ENCODE data around the gene SLC17A7.
"Not testable (repeated sequence)": the region's sequence is repeated elsewhere in the genome, so short reads cannot be mapped to it uniquely, and the experiment has no call there.

The SLC17A7 gene

GRCh38 chr19:49441210-49441959 is at the start of gene SLC17A7:
Gene SLC17A7, minus strand, starts transcription at chr19:49441527. Its CDS starts 148 bp downstream, at chr19:49441379.
- DNase-seq = no peak

- DNase-seq = no peak
These were observed 49.1 kb upstream of the SLC17A7 start for GRCh38 chr19:49490287-49491029.

- no peak for DNase-seq
These were observed 48.4 kb upstream of the SLC17A7 start for GRCh38 chr19:49489601-49490167.

- DNase-seq = no peak
These were observed 47.7 kb upstream of the SLC17A7 start for GRCh38 chr19:49488863-49489537.

- no peak for DNase-seq
These were observed 46.9 kb upstream of the SLC17A7 start for GRCh38 chr19:49488046-49488862.

- DNase-seq = peak; percentile 98
These were observed 46.1 kb upstream of the SLC17A7 start, which contains the start of gene RPL13A for GRCh38 chr19:49487277-49488045. Gene RPL13A, plus strand, starts transcription at chr19:49487608. Its CDS starts 22 bp downstream, at chr19:49487630.

- DNase-seq = no peak
These were observed 45.5 kb upstream of the SLC17A7 start for GRCh38 chr19:49486710-49487276.

- no peak for DNase-seq
These were observed 44.9 kb upstream of the SLC17A7 start for GRCh38 chr19:49486232-49486631.

GRCh38 chr19:49481020-49481683 is 39.8 kb upstream of the SLC17A7 start:
- DNase-seq = no peak

GRCh38 chr19:49479975-49480628 is 38.8 kb upstream of the SLC17A7 start:
- DNase-seq = no peak

GRCh38 chr19:49475995-49476880 is 34.9 kb upstream of the SLC17A7 start:
- no peak for DNase-seq

GRCh38 chr19:49475191-49475917 is 34.0 kb upstream of the SLC17A7 start:
- no peak for DNase-seq

GRCh38 chr19:49474542-49474924 is 33.2 kb upstream of the SLC17A7 start:
- DNase-seq = no peak

GRCh38 chr19:49473868-49474541 is 32.7 kb upstream of the SLC17A7 start, which contains the start of gene FLT3LG:
Gene FLT3LG, plus strand, starts transcription at chr19:49474215. Its CDS starts 425 bp downstream, at chr19:49474640.
- peak; percentile 62 for DNase-seq

GRCh38 chr19:49473501-49473867 is 32.2 kb upstream of the SLC17A7 start:
- not testable (repeated sequence) for DNase-seq

GRCh38 chr19:49472936-49473335 is 31.6 kb upstream of the SLC17A7 start:
- DNase-seq = no peak

GRCh38 chr19:49470615-49470978 is 29.3 kb upstream of the SLC17A7 start:
- no peak for DNase-seq

All from GOT3 (cell line).